Vagina (tissue), 2 donors: ENCODE measurements around the gene NME5. TPM values are rescaled to one million over a fixed set of nuclear protein-coding genes. Genes with fewer than 3 reads are reported as not detected.

Experiments used
- DNase-seq, 2 donors: peaks; one replicate each; pipeline ENCODE4 v3.0.0-alpha.2; 2017; ENCODE audit errors: extremely low spot score in 2 of 2
- H3K27ac ChIP-seq: fragments of 200-600 bp; sonication (generic); one replicate; pipeline ENCODE4 v1.5.1; 2019
- H3K27me3 ChIP-seq: fragments of 200-600 bp; sonication (generic); one replicate; pipeline ENCODE4 v1.5.1; 2019
- H3K36me3 ChIP-seq, 2 donors: fragments of 200-600 bp; sonication (generic); one replicate each; pipeline ENCODE4 v1.5.1; 2017 to 2019
- H3K4me1 ChIP-seq: fragments of 200-600 bp; sonication (generic); one replicate; pipeline ENCODE4 v1.5.1; 2019
- H3K4me3 ChIP-seq, 2 donors: fragments of 200-600 bp; sonication (generic); 1 replicate in 1 of 2; 2 replicates in 1 of 2; pipeline ENCODE4 v1.5.1; 2016 to 2019
- H3K9me3 ChIP-seq: fragments of 200-600 bp; sonication (generic); one replicate; pipeline ENCODE4 v1.5.1; 2019
- POLR2A ChIP-seq, 2 donors: fragments of 450-650 bp; IDR thresholded peaks; one replicate each; pipeline ENCODE4 v1.6.1; 2017; ENCODE audit warnings: antibody characterized with exemption in 2 of 2, mild to moderate bottlenecking in 2 of 2, moderate library complexity in 2 of 2
- POLR2AphosphoS5 ChIP-seq, 2 donors: sonication (generic); formaldehyde crosslinking; IDR thresholded peaks; one replicate each; pipeline ENCODE4 v1.9.0; 2017; ENCODE audit warnings: antibody characterized with exemption in 2 of 2, mild to moderate bottlenecking in 2 of 2, low read depth in 1 of 2; ENCODE audit not compliant: insufficient read depth in 1 of 2
- intact Hi-C: fragments of 100-400 bp; cut with DNase I; formaldehyde crosslinking; loops from one replicate; pipeline ENCODE4 v1.15.1; 2023
- total RNA-seq: library from RNA; depleted of rRNA; stranded (reverse); fragments of >200 nt; gene quantifications from one replicate; pipeline ENCODE4 v1.2.3, GENCODE V29; 2016
- TF ChIP-seq, protein P1 (sequence below), 3 experiments: fragments of 450-650 bp in 2 of 3; fragments of 200-600 bp in 1 of 3; sonication (generic) in 1 of 3; IDR thresholded peaks; one replicate each; pipeline ENCODE4 v1.5.1; 2017 to 2019; ENCODE audit warnings: antibody characterized with exemption in 3 of 3, mild to moderate bottlenecking in 2 of 3, moderate library complexity in 2 of 3

Gene NME5, protein sequence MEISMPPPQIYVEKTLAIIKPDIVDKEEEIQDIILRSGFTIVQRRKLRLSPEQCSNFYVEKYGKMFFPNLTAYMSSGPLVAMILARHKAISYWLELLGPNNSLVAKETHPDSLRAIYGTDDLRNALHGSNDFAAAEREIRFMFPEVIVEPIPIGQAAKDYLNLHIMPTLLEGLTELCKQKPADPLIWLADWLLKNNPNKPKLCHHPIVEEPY
- not detected for total RNA-seq

GRCh38 chr5:138138949-138139780 lies at the start of gene NME5:
Gene NME5 (minus strand): TSS chr5:138139428. CDS start chr5:138138780, 648 bp downstream.
- intact Hi-C loops: no loop called here
- H3K27ac ChIP-seq: no peak within 1 kb of the TSS

DNA sequence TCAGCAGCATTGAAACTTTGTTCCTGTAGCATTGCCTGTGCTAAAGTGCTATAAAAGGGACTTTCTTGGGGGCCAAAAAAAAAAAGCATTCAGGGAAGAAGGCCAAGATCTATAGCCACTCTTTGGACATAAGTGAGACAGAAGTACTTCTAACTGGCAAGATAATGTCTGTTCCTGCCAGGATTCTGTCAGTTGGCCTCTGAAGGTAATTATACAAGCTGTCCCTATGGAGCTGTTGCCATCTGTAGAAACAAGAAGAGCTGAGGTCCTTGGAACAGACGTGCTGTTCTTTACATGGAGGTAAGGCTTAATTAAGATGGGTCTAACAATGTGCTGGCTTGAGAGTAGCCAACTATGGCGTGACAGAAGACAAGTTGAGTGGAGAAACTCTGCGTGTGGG lies 49.4 kb upstream of the NME5 start:
- no peak for DNase-seq

More at GRCh38 chr5:138138949-138139780, at the start of gene NME5:
- Histone ChIP-seq H3K27me3 (no peaks in the 10 kb centered on the region), H3K4me1 (peaks cover 7% of the 10 kb centered on the region), H3K4me3 (peak within 1 kb of the TSS; percentile 49 to 51), H3K9me3 (no peaks in the 10 kb centered on the region), H3K36me3 (no peaks in the 10 kb centered on the region)
- no peak for TF ChIP-seq POLR2AphosphoS5 (IDR thresholded peaks at IDR 0.05; ENCODE audit: insufficient read depth in 1 of 2, low read depth in 1 of 2)
- TF ChIP-seq, protein P1, sequence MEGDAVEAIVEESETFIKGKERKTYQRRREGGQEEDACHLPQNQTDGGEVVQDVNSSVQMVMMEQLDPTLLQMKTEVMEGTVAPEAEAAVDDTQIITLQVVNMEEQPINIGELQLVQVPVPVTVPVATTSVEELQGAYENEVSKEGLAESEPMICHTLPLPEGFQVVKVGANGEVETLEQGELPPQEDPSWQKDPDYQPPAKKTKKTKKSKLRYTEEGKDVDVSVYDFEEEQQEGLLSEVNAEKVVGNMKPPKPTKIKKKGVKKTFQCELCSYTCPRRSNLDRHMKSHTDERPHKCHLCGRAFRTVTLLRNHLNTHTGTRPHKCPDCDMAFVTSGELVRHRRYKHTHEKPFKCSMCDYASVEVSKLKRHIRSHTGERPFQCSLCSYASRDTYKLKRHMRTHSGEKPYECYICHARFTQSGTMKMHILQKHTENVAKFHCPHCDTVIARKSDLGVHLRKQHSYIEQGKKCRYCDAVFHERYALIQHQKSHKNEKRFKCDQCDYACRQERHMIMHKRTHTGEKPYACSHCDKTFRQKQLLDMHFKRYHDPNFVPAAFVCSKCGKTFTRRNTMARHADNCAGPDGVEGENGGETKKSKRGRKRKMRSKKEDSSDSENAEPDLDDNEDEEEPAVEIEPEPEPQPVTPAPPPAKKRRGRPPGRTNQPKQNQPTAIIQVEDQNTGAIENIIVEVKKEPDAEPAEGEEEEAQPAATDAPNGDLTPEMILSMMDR (IDR thresholded peaks at IDR 0.05): no peak
- no peak for TF ChIP-seq POLR2A (IDR thresholded peaks at IDR 0.05)
- no peak for DNase-seq

DNA sequence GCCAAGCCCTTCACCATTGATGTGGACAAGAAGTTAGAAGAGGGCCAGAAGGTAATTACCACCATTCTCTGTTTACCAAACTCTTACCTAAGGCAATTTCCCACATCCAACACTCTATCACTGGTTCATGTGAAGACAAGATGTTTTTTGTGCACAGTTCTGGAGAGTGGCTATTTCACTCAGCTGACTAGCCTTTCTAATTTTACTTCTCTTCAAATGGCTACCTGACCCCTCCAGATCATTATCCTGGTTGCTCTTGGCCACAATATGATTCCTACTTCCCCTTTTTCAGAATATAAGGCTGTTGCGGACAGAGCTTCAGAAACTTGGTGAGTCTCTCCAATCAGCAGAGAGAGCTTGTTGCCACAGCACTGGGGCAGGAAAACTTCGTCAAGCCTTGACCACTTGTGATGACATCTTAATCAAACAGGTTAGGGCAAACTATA lies 46.8 kb upstream of the NME5 start:
- Histone ChIP-seq H3K27me3 (no peaks in the 10 kb centered on the region), H3K27ac (no peak overlapping the region), H3K9me3 (no peaks in the 10 kb centered on the region), H3K4me3 (no peak overlapping the region), H3K4me1 (no peaks in the 10 kb centered on the region), H3K36me3 (peaks cover 0 to 39% of the 10 kb centered on the region in 2 donors)
- intact Hi-C loops: no loop called here
- TF ChIP-seq POLR2AphosphoS5 (IDR thresholded peaks at IDR 0.05; ENCODE audit: insufficient read depth in 1 of 2, low read depth in 1 of 2): no peak
- TF ChIP-seq POLR2A (IDR thresholded peaks at IDR 0.05): no peak
- TF ChIP-seq, protein P1 (IDR thresholded peaks at IDR 0.05): no peak
- DNase-seq: no peak

More for the DNA sequence above, 49.4 kb upstream of the NME5 start:
- intact Hi-C loops: no loop called here
- Histone ChIP-seq H3K27ac (no peak overlapping the region), H3K4me1 (no peaks in the 10 kb centered on the region), H3K27me3 (no peaks in the 10 kb centered on the region), H3K9me3 (no peaks in the 10 kb centered on the region), H3K36me3 (peaks cover 0 to 64% of the 10 kb centered on the region in 2 donors), H3K4me3 (no peak overlapping the region)
- TF ChIP-seq, protein P1 (IDR thresholded peaks at IDR 0.05): no peak
- TF ChIP-seq POLR2AphosphoS5 (IDR thresholded peaks at IDR 0.05; ENCODE audit: insufficient read depth in 1 of 2, low read depth in 1 of 2) (no peak), POLR2A (IDR thresholded peaks at IDR 0.05) (no peak)

- intact Hi-C loops: no loop called here
- H3K36me3 ChIP-seq: peaks cover 0 to 9% of the 10 kb centered on the region in 2 donors
Measured at GRCh38 chr5:138182808-138183207, 43.6 kb upstream of the NME5 start.

More at GRCh38 chr5:138182808-138183207, 43.6 kb upstream of the NME5 start:
- no peak for DNase-seq
- Histone ChIP-seq H3K4me1 (peaks cover 8% of the 10 kb centered on the region), H3K27ac (no peak overlapping the region), H3K9me3 (no peaks in the 10 kb centered on the region), H3K27me3 (no peaks in the 10 kb centered on the region), H3K4me3 (no peak overlapping the region)
- TF ChIP-seq POLR2A (IDR thresholded peaks at IDR 0.05) (no peak), POLR2AphosphoS5 (IDR thresholded peaks at IDR 0.05; ENCODE audit: insufficient read depth in 1 of 2, low read depth in 1 of 2) (no peak)
- TF ChIP-seq, protein P1 (IDR thresholded peaks at IDR 0.05): no peak
